HEK293 (cell line): Measurements from ENCODE around the gene FOXN3.

Source experiments
- CTCF ChIA-PET: fragments of 350-600 bp; formaldehyde crosslinking; extraction: SDS; loops from one replicate; lab custom pipeline; 2021; ENCODE audit warnings: antibody characterized with exemption; lab: Yijun Ruan, JAX
- POLR2A ChIA-PET: fragments of 300-600 bp; formaldehyde crosslinking; extraction: SDS; loops from one replicate; lab custom pipeline; 2020; ENCODE audit warnings: antibody characterized with exemption, inconsistent platforms; lab: Yijun Ruan, JAX
- H3K27ac ChIP-seq: fragments of 200-500 bp; sonication (Bioruptor generic); 2 replicates; pipeline ENCODE4 v1.5.1; 2014; ENCODE audit warnings: low read depth, low read length, control low read depth, inconsistent platforms; ENCODE audit errors: extremely low read depth
- H3K36me3 ChIP-seq, 2 experiments: fragments of 200-500 bp in 1 of 2; sonication (Bioruptor generic) in 1 of 2; 1 replicate in 1 of 2; 2 replicates in 1 of 2; pipeline ENCODE4 v1.5.1; 2014 to 2017; ENCODE audit warnings: inconsistent platforms in 2 of 2, low read length in 2 of 2; ENCODE audit not compliant: control insufficient read depth in 2 of 2, insufficient read depth in 1 of 2
- H3K4me1 ChIP-seq: fragments of 200-500 bp; sonication (Bioruptor generic); 2 replicates; pipeline ENCODE4 v1.5.1; 2014; ENCODE audit warnings: mild to moderate bottlenecking, low read length, inconsistent platforms; ENCODE audit not compliant: control insufficient read depth, insufficient read depth
- H3K4me3 ChIP-seq: 2 replicates; pipeline ENCODE4 v1.5.1; 2011; ENCODE audit warnings: low read depth, mild to moderate bottlenecking, control low read depth, low read length, moderate library complexity
- H3K9me3 ChIP-seq: fragments of 200-500 bp; sonication (Bioruptor generic); 2 replicates; pipeline ENCODE4 v1.5.1; 2014; ENCODE audit warnings: low read depth, low read length, inconsistent platforms; ENCODE audit not compliant: control insufficient read depth, insufficient read depth
- HOXD13 ChIP-seq: sonication (generic); formaldehyde crosslinking; IDR thresholded peaks from 2 replicates; pipeline ENCODE4 v1.8.0; 2022; ENCODE audit warnings: missing genetic modification reagents, borderline replicate concordance
- REST ChIP-seq: fragments of 450-650 bp; formaldehyde crosslinking; IDR thresholded peaks from 2 replicates; pipeline ENCODE4 v1.5.1; 2016; ENCODE audit warnings: missing biosample characterization, missing genetic modification characterization
- TCF7L2 ChIP-seq: IDR thresholded peaks from 2 replicates; pipeline ENCODE4 v1.6.1; 2011; ENCODE audit warnings: low read depth, mild to moderate bottlenecking, inconsistent platforms, low read length, moderate library complexity, borderline replicate concordance
- ZNF112 ChIP-seq: fragments of 450-650 bp; formaldehyde crosslinking; IDR thresholded peaks from 2 replicates; pipeline ENCODE4 v1.5.0; 2017; ENCODE audit warnings: missing biosample characterization, missing genetic modification characterization
- ZNF23 ChIP-seq: fragments of 450-650 bp; formaldehyde crosslinking; IDR thresholded peaks from 2 replicates; pipeline ENCODE4 v1.5.1; 2016; ENCODE audit warnings: missing biosample characterization, missing genetic modification characterization, borderline replicate concordance
- ZNF513 ChIP-seq: fragments of 450-650 bp; IDR thresholded peaks from 2 replicates; pipeline ENCODE4 v1.5.1; 2018; ENCODE audit warnings: missing biosample characterization, missing genetic modification characterization
- ZNF521 ChIP-seq: fragments of 450-650 bp; formaldehyde crosslinking; IDR thresholded peaks from 2 replicates; pipeline ENCODE4 v1.5.1; 2017; ENCODE audit warnings: missing biosample characterization, mild to moderate bottlenecking, missing genetic modification characterization
- ZNF560 ChIP-seq: fragments of 450-650 bp; formaldehyde crosslinking; IDR thresholded peaks from 2 replicates; pipeline ENCODE4 v1.5.1; 2017; ENCODE audit warnings: missing biosample characterization, missing genetic modification characterization, borderline replicate concordance
- ZNF624 ChIP-seq: fragments of 450-650 bp; formaldehyde crosslinking; IDR thresholded peaks from 2 replicates; pipeline ENCODE4 v1.5.1; 2017; ENCODE audit warnings: missing biosample characterization, missing genetic modification characterization
- TF ChIP-seq, protein P1 (sequence below): IDR thresholded peaks from 2 replicates; pipeline ENCODE4 v1.6.1; 2011; ENCODE audit warnings: mild to moderate bottlenecking, low read depth, low read length, borderline replicate concordance
- TF ChIP-seq, protein P2 (sequence below): fragments of 450-650 bp; formaldehyde crosslinking; IDR thresholded peaks from 2 replicates; pipeline ENCODE4 v1.5.1; 2016; ENCODE audit warnings: missing biosample characterization, missing genetic modification characterization

FOXN3 gene

DNA sequence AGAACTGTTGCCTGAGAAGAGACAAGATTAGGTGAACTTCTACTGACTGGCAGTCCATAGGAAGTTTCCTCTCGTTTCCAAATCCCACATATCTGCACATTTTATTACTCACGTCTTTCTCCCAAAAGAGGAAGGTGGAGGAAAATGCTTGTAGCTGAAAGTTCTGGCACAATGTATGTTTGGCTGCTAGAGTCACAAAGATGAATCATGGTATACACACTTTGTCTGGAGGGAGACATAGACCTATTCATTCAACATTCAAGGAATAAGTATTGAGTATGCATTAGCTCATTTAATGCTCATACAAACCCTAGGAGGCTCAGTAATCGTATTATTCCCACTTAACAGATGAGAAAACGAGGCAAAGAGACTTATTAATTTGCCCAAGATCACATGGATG lies 291.8 kb downstream of the FOXN3 start:
- ChIA-PET POLR2A (no interaction called here), CTCF (interaction anchor here (0.7 kb wide), 1 partner anchor 27 kb away, joined by 3 read pairs; no protein-coding TSS in a partner anchor)
- H3K4me3 ChIP-seq = no peak overlapping the region
- no peaks in the 10 kb centered on the region for H3K4me1 ChIP-seq
- TF ChIP-seq ZNF624 (tag by site-specific recombination) = no peak
- no peak for TF ChIP-seq TCF7L2
- TF ChIP-seq, protein P1, sequence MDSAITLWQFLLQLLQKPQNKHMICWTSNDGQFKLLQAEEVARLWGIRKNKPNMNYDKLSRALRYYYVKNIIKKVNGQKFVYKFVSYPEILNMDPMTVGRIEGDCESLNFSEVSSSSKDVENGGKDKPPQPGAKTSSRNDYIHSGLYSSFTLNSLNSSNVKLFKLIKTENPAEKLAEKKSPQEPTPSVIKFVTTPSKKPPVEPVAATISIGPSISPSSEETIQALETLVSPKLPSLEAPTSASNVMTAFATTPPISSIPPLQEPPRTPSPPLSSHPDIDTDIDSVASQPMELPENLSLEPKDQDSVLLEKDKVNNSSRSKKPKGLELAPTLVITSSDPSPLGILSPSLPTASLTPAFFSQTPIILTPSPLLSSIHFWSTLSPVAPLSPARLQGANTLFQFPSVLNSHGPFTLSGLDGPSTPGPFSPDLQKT = no peak
- TF ChIP-seq, protein P2, sequence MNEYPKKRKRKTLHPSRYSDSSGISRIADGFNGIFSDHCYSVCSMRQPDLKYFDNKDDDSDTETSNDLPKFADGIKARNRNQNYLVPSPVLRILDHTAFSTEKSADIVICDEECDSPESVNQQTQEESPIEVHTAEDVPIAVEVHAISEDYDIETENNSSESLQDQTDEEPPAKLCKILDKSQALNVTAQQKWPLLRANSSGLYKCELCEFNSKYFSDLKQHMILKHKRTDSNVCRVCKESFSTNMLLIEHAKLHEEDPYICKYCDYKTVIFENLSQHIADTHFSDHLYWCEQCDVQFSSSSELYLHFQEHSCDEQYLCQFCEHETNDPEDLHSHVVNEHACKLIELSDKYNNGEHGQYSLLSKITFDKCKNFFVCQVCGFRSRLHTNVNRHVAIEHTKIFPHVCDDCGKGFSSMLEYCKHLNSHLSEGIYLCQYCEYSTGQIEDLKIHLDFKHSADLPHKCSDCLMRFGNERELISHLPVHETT (tag by site-specific recombination) = no peak
- H3K27ac ChIP-seq = no peak overlapping the region
- H3K9me3 ChIP-seq = no peaks in the 10 kb centered on the region
- no peaks in the 10 kb centered on the region for H3K36me3 ChIP-seq

- POLR2A ChIA-PET = no interaction called here
- CTCF ChIA-PET = no interaction called here
- Histone ChIP-seq H3K4me1 (no peaks in the 10 kb centered on the region), H3K9me3 (no peaks in the 10 kb centered on the region), H3K27ac (no peak overlapping the region), H3K4me3 (no peak overlapping the region)
- TF ChIP-seq ZNF112 = no peak
- TF ChIP-seq REST (tag by site-specific recombination) = no peak
- TF ChIP-seq HOXD13 (CRISPR knock-in tag) = no peak
- TF ChIP-seq ZNF513 = no peak
- TF ChIP-seq ZNF560 = no peak
- no peak for TF ChIP-seq ZNF521 (tag by site-specific recombination)
- TF ChIP-seq, all 188 proteins: peak for 0
- no peaks in the 10 kb centered on the region for H3K36me3 ChIP-seq
These were observed 293.2 kb downstream of the FOXN3 start for GRCh38 chr14:89123851-89124250.

DNA sequence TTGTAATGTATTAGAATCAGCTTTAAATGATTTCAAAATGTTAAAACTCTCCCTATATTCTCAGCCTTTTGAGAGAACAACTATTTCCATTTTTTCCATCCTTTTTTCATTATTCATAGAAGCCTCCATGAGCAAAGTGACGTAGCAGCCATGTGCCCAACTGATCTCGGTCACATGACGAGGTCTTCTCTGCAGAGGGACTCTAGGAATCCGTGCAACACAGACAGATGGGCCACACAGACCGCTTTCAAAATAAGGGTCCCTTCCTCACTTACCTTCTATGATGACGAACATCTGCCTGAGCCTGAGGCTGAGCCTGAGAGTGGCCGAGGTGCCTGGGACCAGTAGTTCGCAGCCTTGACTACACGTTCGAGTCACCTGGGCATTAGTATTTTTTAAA lies 293.8 kb downstream of the FOXN3 start:
- no peak for TF ChIP-seq ZNF23 (tag by site-specific recombination)

More for the DNA sequence above, 293.8 kb downstream of the FOXN3 start:
- Histone ChIP-seq H3K36me3 (no peaks in the 10 kb centered on the region), H3K4me1 (no peaks in the 10 kb centered on the region), H3K9me3 (no peaks in the 10 kb centered on the region), H3K4me3 (no peak overlapping the region), H3K27ac (no peak overlapping the region)
- POLR2A ChIA-PET = no interaction called here
- CTCF ChIA-PET = no interaction called here
